ENCODE results near the gene ATG101.

The ATG101 gene

GRCh38 chr12:52069327-52070184, at the start of gene ATG101:
ATG101 (plus strand) TSS chr12:52069978; CDS start chr12:52073651, 3,673 bp downstream.
- peak; percentile 67 for DNase-seq

- DNase-seq: no peak
Observed at GRCh38 chr12:52020539-52021336, 49.0 kb upstream of the ATG101 start.

GRCh38 chr12:52022841-52023181, 47.0 kb upstream of the ATG101 start:
- no peak for DNase-seq

GRCh38 chr12:52023182-52023975, 46.4 kb upstream of the ATG101 start:
- DNase-seq: no peak

- no peak for DNase-seq
Observed at GRCh38 chr12:52023976-52024688, 45.6 kb upstream of the ATG101 start.

GRCh38 chr12:52024845-52025230, 44.9 kb upstream of the ATG101 start:
- no peak for DNase-seq

- no peak for DNase-seq
Observed at GRCh38 chr12:52026263-52026662, 43.5 kb upstream of the ATG101 start.

GRCh38 chr12:52027085-52027843, 42.5 kb upstream of the ATG101 start:
- DNase-seq: no peak

- peak; percentile 47 for DNase-seq
Observed at GRCh38 chr12:52029685-52030084, 40.1 kb upstream of the ATG101 start.

GRCh38 chr12:52032446-52032803, 37.4 kb upstream of the ATG101 start:
- no peak for DNase-seq

- DNase-seq: peak; percentile 77
Observed at GRCh38 chr12:52032804-52033445, 36.9 kb upstream of the ATG101 start.

- no peak for DNase-seq
Observed at GRCh38 chr12:52033446-52034140, 36.2 kb upstream of the ATG101 start.

GRCh38 chr12:52035190-52035589, 34.6 kb upstream of the ATG101 start:
- DNase-seq: no peak

- no peak for DNase-seq
Observed at GRCh38 chr12:52035926-52036325, 33.9 kb upstream of the ATG101 start.

GRCh38 chr12:52036587-52037171, 33.1 kb upstream of the ATG101 start:
- no peak for DNase-seq

GRCh38 chr12:52037248-52037861, 32.4 kb upstream of the ATG101 start:
- DNase-seq: no peak

- DNase-seq: no peak
Observed at GRCh38 chr12:52038447-52038846, 31.3 kb upstream of the ATG101 start.

GRCh38 chr12:52041035-52041434, 28.7 kb upstream of the ATG101 start:
- DNase-seq: no peak

GRCh38 chr12:52041695-52042123, 28.1 kb upstream of the ATG101 start:
- no peak for DNase-seq
